Urothelium cell line (cell line): ENCODE measurements around the gene COPS7B.
"Not testable (repeated sequence)": the region's sequence is repeated elsewhere in the genome, so short reads cannot be mapped to it uniquely, and the experiment has no call there.

Experiments used
- DNase-seq: peaks from one replicate; pipeline ENCODE4 v3.0.0; 2011; ENCODE audit warnings: low spot score, mixed read lengths
- FAIRE-seq: peaks from 2 replicates; lab custom pipeline; 2011; peaks lifted over from hg19 to GRCh38; lab: Jason Lieb, UNC

The COPS7B gene

GRCh38 chr2:231786177-231786916 lies at the start of gene COPS7B:
Gene COPS7B (plus strand): TSS chr2:231786445. CDS start chr2:231788571, 2,126 bp downstream.
- no peak for FAIRE-seq
- peak; percentile 84 for DNase-seq

GRCh38 chr2:231737761-231738160 lies 48.5 kb upstream of the COPS7B start:
- DNase-seq (no peak), FAIRE-seq (no peak)

- DNase-seq (no peak), FAIRE-seq (no peak)
Observed at GRCh38 chr2:231743376-231744116, 42.7 kb upstream of the COPS7B start.

- DNase-seq (no peak), FAIRE-seq (no peak)
Observed at GRCh38 chr2:231745303-231746038, 40.8 kb upstream of the COPS7B start.

- not testable (repeated sequence) for FAIRE-seq, DNase-seq
Observed at GRCh38 chr2:231748153-231748896, 37.9 kb upstream of the COPS7B start.

- FAIRE-seq, DNase-seq: not testable (repeated sequence)
Observed at GRCh38 chr2:231749016-231749415, 37.2 kb upstream of the COPS7B start.

- FAIRE-seq (no peak), DNase-seq (no peak)
Observed at GRCh38 chr2:231751042-231751815, 35.0 kb upstream of the COPS7B start.

- FAIRE-seq (no peak), DNase-seq (no peak)
Observed at GRCh38 chr2:231752061-231752460, 34.2 kb upstream of the COPS7B start.

GRCh38 chr2:231761735-231762134 lies 24.5 kb upstream of the COPS7B start:
- DNase-seq (no peak), FAIRE-seq (no peak)

GRCh38 chr2:231764124-231764523 lies 22.1 kb upstream of the COPS7B start:
- FAIRE-seq (no peak), DNase-seq (no peak)

GRCh38 chr2:231764760-231765159 lies 21.5 kb upstream of the COPS7B start:
- DNase-seq (no peak), FAIRE-seq (no peak)

- DNase-seq = no peak
- FAIRE-seq = no peak
Observed at GRCh38 chr2:231765496-231765929, 20.7 kb upstream of the COPS7B start.

GRCh38 chr2:231769170-231770136 lies 16.8 kb upstream of the COPS7B start:
- DNase-seq (no peak), FAIRE-seq (peak; percentile 79)

- FAIRE-seq = no peak
- DNase-seq = peak; percentile 56
Observed at GRCh38 chr2:231780123-231780908, 5.9 kb upstream of the COPS7B start.

GRCh38 chr2:231780909-231781797 lies 5.1 kb upstream of the COPS7B start, which contains the start of gene PDE6D:
Gene PDE6D (minus strand): TSS chr2:231781282. CDS start chr2:231781114, 168 bp downstream.
- peak; percentile 99 for DNase-seq
- peak; percentile 80 for FAIRE-seq

- FAIRE-seq (no peak), DNase-seq (no peak)
Observed at GRCh38 chr2:231781798-231782726, 4.2 kb upstream of the COPS7B start.
